Measurements from ENCODE around the gene F13A1.

DNA sequence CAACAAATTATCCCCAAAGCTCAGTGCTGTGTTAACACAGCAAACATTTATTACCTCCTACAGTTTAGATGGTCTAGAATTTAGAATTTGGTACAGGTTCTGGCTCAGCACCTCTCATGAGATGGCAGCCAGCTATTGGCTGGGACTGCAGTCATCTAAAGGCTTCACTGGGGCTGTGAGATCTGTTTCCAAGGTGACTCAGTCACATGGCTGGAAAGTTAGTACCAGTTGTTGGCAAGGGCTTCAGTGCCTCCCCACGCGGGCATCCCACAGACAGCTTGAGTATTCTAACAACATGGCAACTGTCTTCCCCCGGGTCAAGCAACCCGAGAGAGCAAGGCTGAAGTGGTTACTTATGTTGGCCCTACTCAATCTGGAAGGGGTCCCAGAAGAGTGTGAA is 44.8 kb upstream of the F13A1 start:
- TF ChIP-seq, protein P1, sequence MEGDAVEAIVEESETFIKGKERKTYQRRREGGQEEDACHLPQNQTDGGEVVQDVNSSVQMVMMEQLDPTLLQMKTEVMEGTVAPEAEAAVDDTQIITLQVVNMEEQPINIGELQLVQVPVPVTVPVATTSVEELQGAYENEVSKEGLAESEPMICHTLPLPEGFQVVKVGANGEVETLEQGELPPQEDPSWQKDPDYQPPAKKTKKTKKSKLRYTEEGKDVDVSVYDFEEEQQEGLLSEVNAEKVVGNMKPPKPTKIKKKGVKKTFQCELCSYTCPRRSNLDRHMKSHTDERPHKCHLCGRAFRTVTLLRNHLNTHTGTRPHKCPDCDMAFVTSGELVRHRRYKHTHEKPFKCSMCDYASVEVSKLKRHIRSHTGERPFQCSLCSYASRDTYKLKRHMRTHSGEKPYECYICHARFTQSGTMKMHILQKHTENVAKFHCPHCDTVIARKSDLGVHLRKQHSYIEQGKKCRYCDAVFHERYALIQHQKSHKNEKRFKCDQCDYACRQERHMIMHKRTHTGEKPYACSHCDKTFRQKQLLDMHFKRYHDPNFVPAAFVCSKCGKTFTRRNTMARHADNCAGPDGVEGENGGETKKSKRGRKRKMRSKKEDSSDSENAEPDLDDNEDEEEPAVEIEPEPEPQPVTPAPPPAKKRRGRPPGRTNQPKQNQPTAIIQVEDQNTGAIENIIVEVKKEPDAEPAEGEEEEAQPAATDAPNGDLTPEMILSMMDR (IDR thresholded peaks at IDR 0.05; ENCODE audit: low read length): no peak
- TF ChIP-seq EZH2 (IDR thresholded peaks at IDR 0.05; ENCODE audit: borderline replicate concordance, low read length): no peak

All from OCI-LY1 (cell line).